Measurements from ENCODE around the gene SLC50A1. TPM values are rescaled to one million over a fixed set of nuclear protein-coding genes. Genes with fewer than 3 reads are reported as not detected.
A peak's percentile ranks its signal among the peaks of the same experiment; 100 is the strongest.

Gene SLC50A1
- polyA plus RNA-seq, 4 donors: 44.6 to 99.5 (median 61.9) TPM

GRCh38 chr1:155172732-155173477, 37.3 kb downstream of the SLC50A1 start, which contains the start of gene KRTCAP2:
Gene KRTCAP2, minus strand, starts transcription at chr1:155173304. Its CDS starts 80 bp downstream, at chr1:155173224.
- no peaks in the 10 kb centered on the region for H3K9me3 ChIP-seq (ENCODE audit: control insufficient read depth in 2 of 2, insufficient read depth in 1 of 2, low read depth in 1 of 2, low read length in 1 of 2)
- H3K27me3 ChIP-seq (ENCODE audit: control insufficient read depth in 3 of 3, insufficient read depth in 3 of 3, low read length in 3 of 3): peaks cover 0 to 24% (median 2%) of the 10 kb centered on the region in 3 donors
- H3K4me3 ChIP-seq (ENCODE audit: low read depth in 1 of 3, low read length in 3 of 3): peak within 1 kb of the TSS; percentile 62 to 92 (median 86)
- peaks cover 3 to 13% (median 4%) of the 10 kb centered on the region in 3 donors for H3K4me1 ChIP-seq (ENCODE audit: control insufficient read depth in 3 of 3, insufficient read depth in 2 of 3, low read depth in 1 of 3, low read length in 2 of 3)
- H3K36me3 ChIP-seq (ENCODE audit: control insufficient read depth in 3 of 3, insufficient read depth in 2 of 3, low read depth in 1 of 3, low read length in 3 of 3): peaks cover 0 to 25% (median 4%) of the 10 kb centered on the region in 3 donors
- DNase-seq: peak; percentile 96 to 97
- peak within 1 kb of the TSS; percentile 81 to 90 (median 83) for H3K27ac ChIP-seq (ENCODE audit: low read depth in 1 of 3, low read length in 2 of 3)
- 0 to 1% (median 1%) methylated on average over 43 to 57 of the region's 57 CpGs for WGBS, 3 donors
- no peak for FAIRE-seq

GRCh38 chr1:155173478-155174323, 38.0 kb downstream of the SLC50A1 start, which contains the start of gene TRIM46:
Gene TRIM46, plus strand, starts transcription at chr1:155173849. Its CDS starts 118 bp downstream, at chr1:155173967.
- Histone ChIP-seq H3K4me1 (ENCODE audit: control insufficient read depth in 3 of 3, insufficient read depth in 2 of 3, low read depth in 1 of 3, low read length in 2 of 3) (peaks cover 3 to 13% (median 4%) of the 10 kb centered on the region in 3 donors), H3K27me3 (ENCODE audit: control insufficient read depth in 3 of 3, insufficient read depth in 3 of 3, low read length in 3 of 3) (peaks cover 0 to 24% (median 2%) of the 10 kb centered on the region in 3 donors), H3K9me3 (ENCODE audit: control insufficient read depth in 2 of 2, insufficient read depth in 1 of 2, low read depth in 1 of 2, low read length in 1 of 2) (no peaks in the 10 kb centered on the region), H3K4me3 (ENCODE audit: low read depth in 1 of 3, low read length in 3 of 3) (peak within 1 kb of the TSS; percentile 62 to 92 (median 86)), H3K27ac (ENCODE audit: low read depth in 1 of 3, low read length in 2 of 3) (peak within 1 kb of the TSS; percentile 81 to 90 (median 83)), H3K36me3 (ENCODE audit: control insufficient read depth in 3 of 3, insufficient read depth in 2 of 3, low read depth in 1 of 3, low read length in 3 of 3) (peaks cover 0 to 27% (median 4%) of the 10 kb centered on the region in 3 donors)
- WGBS, 3 donors: 2 to 5% (median 3%) methylated on average over 38 of the region's 38 CpGs
- FAIRE-seq (no peak), DNase-seq (peak in 1 of 2 donors; percentile 20)

- peaks cover 0 to 20% (median 3%) of the 10 kb centered on the region in 3 donors for H3K36me3 ChIP-seq (ENCODE audit: control insufficient read depth in 3 of 3, insufficient read depth in 2 of 3, low read depth in 1 of 3, low read length in 3 of 3)
- no peak for DNase-seq
- H3K27me3 ChIP-seq (ENCODE audit: control insufficient read depth in 3 of 3, insufficient read depth in 3 of 3, low read length in 3 of 3): peaks cover 0 to 24% (median 2%) of the 10 kb centered on the region in 3 donors
- peaks cover 3 to 13% (median 4%) of the 10 kb centered on the region in 3 donors for H3K4me1 ChIP-seq (ENCODE audit: control insufficient read depth in 3 of 3, insufficient read depth in 2 of 3, low read depth in 1 of 3, low read length in 2 of 3)
- WGBS, 3 donors: 11 to 20% (median 20%) methylated on average over 26 to 35 of the region's 35 CpGs
- peak overlapping the region in 1 of 3 donors; percentile 27 for H3K4me3 ChIP-seq (ENCODE audit: low read depth in 1 of 3, low read length in 3 of 3)
- H3K9me3 ChIP-seq (ENCODE audit: control insufficient read depth in 2 of 2, insufficient read depth in 1 of 2, low read depth in 1 of 2, low read length in 1 of 2): no peaks in the 10 kb centered on the region
- peak overlapping the region in 1 of 3 donors; percentile 24 for H3K27ac ChIP-seq (ENCODE audit: low read depth in 1 of 3, low read length in 2 of 3)
- no peak for FAIRE-seq
These were observed 39.0 kb downstream of the SLC50A1 start for GRCh38 chr1:155174324-155175280.

- H3K4me1 ChIP-seq (ENCODE audit: control insufficient read depth in 3 of 3, insufficient read depth in 2 of 3, low read depth in 1 of 3, low read length in 2 of 3): peaks cover 3 to 13% (median 4%) of the 10 kb centered on the region in 3 donors
- FAIRE-seq (no peak), DNase-seq (no peak)
- H3K27ac ChIP-seq (ENCODE audit: low read depth in 1 of 3, low read length in 2 of 3): no peak overlapping the region
- peaks cover 0 to 24% (median 2%) of the 10 kb centered on the region in 3 donors for H3K27me3 ChIP-seq (ENCODE audit: control insufficient read depth in 3 of 3, insufficient read depth in 3 of 3, low read length in 3 of 3)
- no peaks in the 10 kb centered on the region for H3K9me3 ChIP-seq (ENCODE audit: control insufficient read depth in 2 of 2, insufficient read depth in 1 of 2, low read depth in 1 of 2, low read length in 1 of 2)
- H3K36me3 ChIP-seq (ENCODE audit: control insufficient read depth in 3 of 3, insufficient read depth in 2 of 3, low read depth in 1 of 3, low read length in 3 of 3): peaks cover 0 to 15% (median 0%) of the 10 kb centered on the region in 3 donors
- 87 to 94% (median 91%) methylated on average over 11 to 12 of the region's 12 CpGs for WGBS, 3 donors
- H3K4me3 ChIP-seq (ENCODE audit: low read depth in 1 of 3, low read length in 3 of 3): no peak overlapping the region
These were observed 39.8 kb downstream of the SLC50A1 start for GRCh38 chr1:155175281-155175926.

GRCh38 chr1:155175927-155176371, 40.3 kb downstream of the SLC50A1 start:
- Histone ChIP-seq H3K4me3 (ENCODE audit: low read depth in 1 of 3, low read length in 3 of 3) (no peak overlapping the region), H3K4me1 (ENCODE audit: control insufficient read depth in 3 of 3, insufficient read depth in 2 of 3, low read depth in 1 of 3, low read length in 2 of 3) (peaks cover 3 to 13% (median 4%) of the 10 kb centered on the region in 3 donors), H3K9me3 (ENCODE audit: control insufficient read depth in 2 of 2, insufficient read depth in 1 of 2, low read depth in 1 of 2, low read length in 1 of 2) (no peaks in the 10 kb centered on the region), H3K36me3 (ENCODE audit: control insufficient read depth in 3 of 3, insufficient read depth in 2 of 3, low read depth in 1 of 3, low read length in 3 of 3) (peaks cover 0 to 9% (median 0%) of the 10 kb centered on the region in 3 donors), H3K27ac (ENCODE audit: low read depth in 1 of 3, low read length in 2 of 3) (no peak overlapping the region), H3K27me3 (ENCODE audit: control insufficient read depth in 3 of 3, insufficient read depth in 3 of 3, low read length in 3 of 3) (peaks cover 0 to 24% (median 2%) of the 10 kb centered on the region in 3 donors)
- FAIRE-seq (no peak), DNase-seq (no peak)
- WGBS, 3 donors: 77 to 78% (median 78%) methylated on average over 9 of the region's 9 CpGs

- 54 to 62% (median 61%) methylated on average over 8 of the region's 8 CpGs for WGBS, 3 donors
- H3K9me3 ChIP-seq (ENCODE audit: control insufficient read depth in 2 of 2, insufficient read depth in 1 of 2, low read depth in 1 of 2, low read length in 1 of 2): no peaks in the 10 kb centered on the region
- H3K4me3 ChIP-seq (ENCODE audit: low read depth in 1 of 3, low read length in 3 of 3): no peak overlapping the region
- peaks cover 3 to 13% (median 4%) of the 10 kb centered on the region in 3 donors for H3K4me1 ChIP-seq (ENCODE audit: control insufficient read depth in 3 of 3, insufficient read depth in 2 of 3, low read depth in 1 of 3, low read length in 2 of 3)
- no peak overlapping the region for H3K27ac ChIP-seq (ENCODE audit: low read depth in 1 of 3, low read length in 2 of 3)
- FAIRE-seq: no peak
- H3K27me3 ChIP-seq (ENCODE audit: control insufficient read depth in 3 of 3, insufficient read depth in 3 of 3, low read length in 3 of 3): peaks cover 0 to 24% (median 2%) of the 10 kb centered on the region in 3 donors
- H3K36me3 ChIP-seq (ENCODE audit: control insufficient read depth in 3 of 3, insufficient read depth in 2 of 3, low read depth in 1 of 3, low read length in 3 of 3): peaks cover 0 to 5% (median 0%) of the 10 kb centered on the region in 3 donors
- peak; percentile 83 to 94 for DNase-seq
These were observed 41.0 kb downstream of the SLC50A1 start for GRCh38 chr1:155176544-155177071.
